Keratinocyte (primary cell): Measurements from ENCODE around the gene SEC14L1.

Experiments
- EZH2 ChIP-seq: IDR thresholded peaks from one replicate; pipeline ENCODE4 v1.6.1; 2012; ENCODE audit warnings: inconsistent platforms, mild to moderate bottlenecking, low read length, moderate library complexity
- TF ChIP-seq, protein P1 (sequence below), 3 experiments: IDR thresholded peaks in 1 of 3; conservative IDR thresholded peaks in 1 of 3; optimal IDR thresholded peaks in 1 of 3; 2 replicates in 2 of 3; 3 replicates in 1 of 3; pipeline versions ENCODE3 to v1.5.1; 2011; ENCODE audit warnings: low read length in 3 of 3, mild to moderate bottlenecking in 3 of 3, moderate library complexity in 2 of 3, control low read depth in 1 of 3, inconsistent platforms in 1 of 3; ENCODE audit not compliant: insufficient read depth in 2 of 3; ENCODE audit errors: extremely low read depth in 1 of 3

DNA sequence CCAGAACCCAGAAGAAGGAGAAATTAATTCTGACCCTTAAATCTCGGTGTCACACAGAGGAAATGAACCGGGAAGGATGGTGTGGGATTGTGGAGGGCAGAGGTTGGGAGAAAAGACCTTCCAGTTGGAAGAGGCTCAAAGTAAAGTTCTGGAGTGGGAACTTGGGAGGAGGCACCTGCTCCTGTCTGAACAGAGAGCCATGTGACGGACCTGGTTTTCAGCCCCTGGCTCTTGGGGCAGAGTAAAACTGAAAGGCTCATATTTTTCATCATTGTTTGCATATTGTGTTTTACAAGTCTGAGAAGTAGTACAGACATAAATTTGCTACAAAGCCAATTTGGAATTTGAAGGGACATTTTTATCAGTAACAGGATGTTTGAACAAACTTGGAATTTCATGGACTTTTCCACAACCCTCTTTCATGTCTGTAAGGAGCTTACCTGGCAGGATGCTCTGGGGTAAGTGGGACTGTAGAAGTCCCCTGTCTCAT, 24.4 kb upstream of the SEC14L1 start:
- TF ChIP-seq, protein P1, sequence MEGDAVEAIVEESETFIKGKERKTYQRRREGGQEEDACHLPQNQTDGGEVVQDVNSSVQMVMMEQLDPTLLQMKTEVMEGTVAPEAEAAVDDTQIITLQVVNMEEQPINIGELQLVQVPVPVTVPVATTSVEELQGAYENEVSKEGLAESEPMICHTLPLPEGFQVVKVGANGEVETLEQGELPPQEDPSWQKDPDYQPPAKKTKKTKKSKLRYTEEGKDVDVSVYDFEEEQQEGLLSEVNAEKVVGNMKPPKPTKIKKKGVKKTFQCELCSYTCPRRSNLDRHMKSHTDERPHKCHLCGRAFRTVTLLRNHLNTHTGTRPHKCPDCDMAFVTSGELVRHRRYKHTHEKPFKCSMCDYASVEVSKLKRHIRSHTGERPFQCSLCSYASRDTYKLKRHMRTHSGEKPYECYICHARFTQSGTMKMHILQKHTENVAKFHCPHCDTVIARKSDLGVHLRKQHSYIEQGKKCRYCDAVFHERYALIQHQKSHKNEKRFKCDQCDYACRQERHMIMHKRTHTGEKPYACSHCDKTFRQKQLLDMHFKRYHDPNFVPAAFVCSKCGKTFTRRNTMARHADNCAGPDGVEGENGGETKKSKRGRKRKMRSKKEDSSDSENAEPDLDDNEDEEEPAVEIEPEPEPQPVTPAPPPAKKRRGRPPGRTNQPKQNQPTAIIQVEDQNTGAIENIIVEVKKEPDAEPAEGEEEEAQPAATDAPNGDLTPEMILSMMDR (optimal IDR thresholded peaks at IDR 0.05 in 1 of 3, IDR thresholded peaks at IDR 0.05 in 1 of 3, conservative IDR thresholded peaks at IDR 0.05 in 1 of 3; ENCODE audit: extremely low read depth in 1 of 3, insufficient read depth in 2 of 3, low read length in 3 of 3), result no peak
- TF ChIP-seq EZH2, result no peak
